ENCODE results near the gene HHIPL1. TPM values are rescaled to one million over a fixed set of nuclear protein-coding genes. Genes with fewer than 3 reads are reported as not detected.
A peak's percentile ranks its signal among the peaks of the same experiment; 100 is the strongest.

The HHIPL1 gene
- total RNA-seq, 1 experiment from 2014 or later, result 2.6 TPM

- H2AK5ac ChIP-seq (ENCODE audit: insufficient read length, low read length), result no peak overlapping the region
- H2AFZ ChIP-seq (ENCODE audit: low read length), result no peak overlapping the region
- no peaks in the 10 kb centered on the region for H3K23me2 ChIP-seq (ENCODE audit: insufficient read length, low read depth, low read length, poor library complexity, severe bottlenecking)
- no peak overlapping the region for H3K23ac ChIP-seq (ENCODE audit: insufficient read length, low read depth, low read length)
- no peaks in the 10 kb centered on the region for H3K9me3 ChIP-seq (ENCODE audit: control insufficient read depth, low read depth, low read length)
- H3K9me3 Mint-ChIP-seq, result no peaks in the 10 kb centered on the region
- H3K56ac ChIP-seq (ENCODE audit: insufficient read length, low read depth, low read length), result no peak overlapping the region
- no peak overlapping the region for H2BK12ac ChIP-seq (ENCODE audit: insufficient read length, low read depth, low read length)
- H4K91ac ChIP-seq (ENCODE audit: insufficient read length, low read depth, low read length), result no peak overlapping the region
- H3K27me3 ChIP-seq (ENCODE audit: insufficient read depth, low read length), result no peaks in the 10 kb centered on the region; the same call in 1 of the 2 replicates
- H3K4me2 ChIP-seq (ENCODE audit: insufficient read depth, insufficient read length, low read length), result no peak overlapping the region
- no peak overlapping the region for H4K8ac ChIP-seq (replicated peaks; ENCODE audit: insufficient read length, low read depth, low read length)
- H3K4me3 Mint-ChIP-seq, result no peak overlapping the region
- no peak overlapping the region for H2BK120ac ChIP-seq (ENCODE audit: low read depth, low read length, poor library complexity, severe bottlenecking)
- peaks cover 12 to 21% of the 10 kb centered on the region in 2 experiments for H3K4me1 Mint-ChIP-seq
- no peaks in the 10 kb centered on the region; a peak in 1 of 7 replicates for H3K36me3 Mint-ChIP-seq (ENCODE audit: insufficient read depth in 1 of 3, low read depth in 3 of 3)
- H3K9ac ChIP-seq (ENCODE audit: extremely low read depth, insufficient read length, low read length), result no peak overlapping the region
- H3T11ph ChIP-seq (ENCODE audit: low read length), result no peak overlapping the region
- H2BK5ac ChIP-seq (ENCODE audit: insufficient read length, low read length), result no peak overlapping the region
- no peaks in the 10 kb centered on the region for H4K20me1 ChIP-seq (ENCODE audit: control insufficient read depth, insufficient read depth, insufficient read length)
- no peak overlapping the region for H3K27ac ChIP-seq (ENCODE audit: insufficient read length, low read depth, low read length)
- no CpG with 5 or more reads among the region's 4 CpGs for WGBS (ENCODE audit: extremely low coverage, insufficient read length, low lambda C conversion rate)
- peaks cover 30% of the 10 kb centered on the region for H3K27me3 Mint-ChIP-seq (ENCODE audit: low read depth)
- H3K79me1 ChIP-seq (ENCODE audit: insufficient read depth, low read depth, low read length, poor library complexity, severe bottlenecking), result no peaks in the 10 kb centered on the region
- H3K4me1 ChIP-seq (ENCODE audit: insufficient read depth, low read length), result no peaks in the 10 kb centered on the region
- TF ChIP-seq, protein P1, sequence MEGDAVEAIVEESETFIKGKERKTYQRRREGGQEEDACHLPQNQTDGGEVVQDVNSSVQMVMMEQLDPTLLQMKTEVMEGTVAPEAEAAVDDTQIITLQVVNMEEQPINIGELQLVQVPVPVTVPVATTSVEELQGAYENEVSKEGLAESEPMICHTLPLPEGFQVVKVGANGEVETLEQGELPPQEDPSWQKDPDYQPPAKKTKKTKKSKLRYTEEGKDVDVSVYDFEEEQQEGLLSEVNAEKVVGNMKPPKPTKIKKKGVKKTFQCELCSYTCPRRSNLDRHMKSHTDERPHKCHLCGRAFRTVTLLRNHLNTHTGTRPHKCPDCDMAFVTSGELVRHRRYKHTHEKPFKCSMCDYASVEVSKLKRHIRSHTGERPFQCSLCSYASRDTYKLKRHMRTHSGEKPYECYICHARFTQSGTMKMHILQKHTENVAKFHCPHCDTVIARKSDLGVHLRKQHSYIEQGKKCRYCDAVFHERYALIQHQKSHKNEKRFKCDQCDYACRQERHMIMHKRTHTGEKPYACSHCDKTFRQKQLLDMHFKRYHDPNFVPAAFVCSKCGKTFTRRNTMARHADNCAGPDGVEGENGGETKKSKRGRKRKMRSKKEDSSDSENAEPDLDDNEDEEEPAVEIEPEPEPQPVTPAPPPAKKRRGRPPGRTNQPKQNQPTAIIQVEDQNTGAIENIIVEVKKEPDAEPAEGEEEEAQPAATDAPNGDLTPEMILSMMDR (conservative IDR thresholded peaks at IDR 0.05), result no peak
- H3K4ac ChIP-seq (ENCODE audit: low read depth, low read length), result no peak overlapping the region
- H3K27ac Mint-ChIP-seq, result peak overlapping the region in 1 of 3 experiments; percentile 73; a peak in 3 of 7 replicates
- no peak overlapping the region for H2BK15ac ChIP-seq (ENCODE audit: low read depth, low read length)
- H3K14ac ChIP-seq (ENCODE audit: insufficient read depth, low read length), result no peak overlapping the region
- H3K79me2 ChIP-seq (ENCODE audit: insufficient read depth, low read length), result no peaks in the 10 kb centered on the region
- no peak overlapping the region for H2BK20ac ChIP-seq (ENCODE audit: low read depth, low read length, poor library complexity, severe bottlenecking)
- H3K18ac ChIP-seq (ENCODE audit: insufficient read length, low read depth, low read length), result no peak overlapping the region
- DNase-seq, result no peak
- H4K5ac ChIP-seq (ENCODE audit: insufficient read length, low read depth, low read length), result no peak overlapping the region
Measured at GRCh38 chr14:99611646-99612045, 33.3 kb upstream of the HHIPL1 start.

Data from H9 (cell line).